ENCODE measurements around the gene FAM43B.

Gene FAM43B

DNA sequence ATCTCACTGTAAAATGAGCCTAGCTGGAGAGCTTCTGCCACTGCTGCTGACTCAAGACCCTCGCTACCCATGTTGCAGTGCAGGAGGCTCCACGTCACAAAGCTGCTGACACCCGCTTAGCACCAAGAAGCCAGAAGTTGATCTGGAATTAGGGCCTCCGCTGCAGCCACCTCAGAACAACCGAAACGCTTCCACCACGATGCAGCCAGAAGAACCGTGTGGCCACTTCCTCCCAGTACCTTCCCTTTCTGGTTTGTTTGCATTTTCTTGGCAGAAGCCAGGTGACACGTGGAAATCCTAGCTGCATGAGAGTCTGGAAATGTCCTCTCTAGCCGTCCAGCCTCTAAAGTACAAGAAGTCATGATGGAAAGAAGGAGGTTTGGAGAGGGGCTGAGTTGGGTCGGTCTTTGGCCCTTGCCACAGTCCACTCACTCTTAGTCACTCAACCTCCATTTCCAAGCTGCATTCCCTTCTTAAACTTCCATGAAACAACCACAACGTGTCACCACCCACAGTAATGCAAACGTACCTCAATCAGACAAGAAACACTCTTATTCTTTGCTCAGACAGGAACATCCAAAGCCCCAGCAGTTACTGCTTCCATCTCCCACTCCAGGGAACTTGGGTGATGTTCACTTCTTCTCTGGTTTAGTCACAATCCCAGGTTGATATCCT, 26.5 kb downstream of the FAM43B start:
- DNase-seq (ENCODE audit: low read depth): no peak
- no peak overlapping the region for H3K4me3 ChIP-seq (ENCODE audit: control insufficient read depth, low read depth, low read length)
- no peak for TF ChIP-seq CTCF (IDR thresholded peaks at IDR 0.05; ENCODE audit: control insufficient read depth, insufficient read depth, low read depth, low read length, missing control alignments)

- H3K4me3 ChIP-seq (ENCODE audit: control insufficient read depth, low read depth, low read length): no peak overlapping the region
- DNase-seq (ENCODE audit: low read depth): no peak
- no peak for TF ChIP-seq CTCF (IDR thresholded peaks at IDR 0.05; ENCODE audit: control insufficient read depth, insufficient read depth, low read depth, low read length, missing control alignments)
Measured at GRCh38 chr1:20584890-20585289, 32.5 kb downstream of the FAM43B start.

DNA sequence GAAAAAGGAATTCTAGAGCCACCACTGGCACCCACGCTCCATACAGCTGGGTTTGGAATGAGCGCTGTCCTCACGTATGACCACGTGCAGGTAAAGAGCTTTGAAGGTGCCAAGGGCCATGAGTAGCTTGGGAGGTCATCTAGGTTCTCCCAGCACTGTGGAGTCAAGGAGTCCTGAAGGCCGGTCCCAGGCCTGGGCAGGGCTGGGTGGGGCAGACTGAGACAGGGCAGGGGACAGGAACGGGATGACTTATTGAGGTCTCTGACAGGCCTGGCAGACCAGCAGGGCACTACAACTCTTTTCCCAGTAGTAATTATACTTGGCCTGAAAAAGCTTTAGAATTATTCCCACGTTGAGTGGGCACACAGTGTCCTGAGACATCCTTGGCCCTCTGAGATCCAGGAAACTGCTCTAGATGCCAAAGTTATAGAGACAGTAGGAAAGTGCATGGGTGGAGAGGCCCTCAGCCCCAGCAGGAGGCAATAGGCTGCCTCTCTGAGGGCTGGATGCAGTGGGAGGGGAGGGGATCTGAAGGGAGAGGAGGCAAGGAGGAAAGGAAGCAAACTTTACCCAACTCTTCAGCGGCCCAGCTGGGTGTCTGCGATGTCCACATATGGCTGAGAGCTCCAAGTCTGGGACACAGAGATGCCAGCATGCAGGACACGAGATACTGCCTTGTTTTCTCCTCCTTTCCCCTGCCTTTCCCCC, 34.7 kb downstream of the FAM43B start:
- peak; percentile 25 for TF ChIP-seq CTCF (IDR thresholded peaks at IDR 0.05; ENCODE audit: control insufficient read depth, insufficient read depth, low read depth, low read length, missing control alignments)
- no peak for DNase-seq (ENCODE audit: low read depth)
- no peak overlapping the region for H3K4me3 ChIP-seq (ENCODE audit: control insufficient read depth, low read depth, low read length)

DNA sequence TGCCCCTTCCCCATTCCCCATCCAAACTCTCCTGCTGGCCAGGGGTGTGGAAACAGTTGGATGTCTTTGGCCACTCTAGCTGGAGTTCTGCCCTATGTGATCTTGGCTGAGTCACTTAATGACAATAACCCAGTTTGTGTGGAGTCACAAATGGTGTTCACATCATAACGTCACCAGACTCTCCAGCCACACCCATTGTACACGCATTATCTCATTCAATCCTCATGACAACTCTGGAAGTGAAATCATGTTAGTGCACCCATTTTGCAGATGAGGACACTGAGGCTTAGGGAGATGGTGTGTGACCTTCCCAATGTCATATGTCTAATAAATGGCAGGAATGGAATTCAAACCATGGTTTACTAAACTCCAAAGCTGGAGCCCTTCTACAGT, 35.3 kb downstream of the FAM43B start:
- DNase-seq (ENCODE audit: low read depth): no peak
- H3K4me3 ChIP-seq (ENCODE audit: control insufficient read depth, low read depth, low read length): no peak overlapping the region

DNA sequence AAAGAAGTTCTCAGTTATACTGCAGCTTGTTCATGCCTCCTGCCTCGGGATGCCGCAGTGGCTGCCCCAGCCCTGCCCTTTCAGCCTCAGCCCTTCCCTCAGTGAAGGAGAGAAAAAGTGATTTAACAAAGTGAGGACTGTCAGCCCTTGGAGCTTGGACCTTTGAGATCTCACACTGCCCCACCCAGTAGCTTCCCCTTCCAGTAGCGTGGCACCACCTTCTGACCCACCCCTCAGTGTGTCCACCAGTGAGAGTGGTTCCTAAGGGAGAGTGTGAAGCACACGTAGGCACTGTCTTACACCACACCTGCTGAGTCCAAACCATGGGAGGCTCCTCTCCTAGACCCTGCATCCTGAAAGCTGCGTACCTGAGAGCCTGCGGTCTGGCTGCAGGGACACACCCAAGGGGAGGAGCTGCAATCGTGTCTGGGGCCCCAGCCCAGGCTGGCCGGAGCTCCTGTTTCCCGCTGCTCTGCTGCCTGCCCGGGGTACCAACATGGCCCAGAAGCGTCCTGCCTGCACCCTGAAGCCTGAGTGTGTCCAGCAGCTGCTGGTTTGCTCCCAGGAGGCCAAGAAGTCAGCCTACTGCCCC, 36.4 kb downstream of the FAM43B start, which contains the start of gene CDA:
Gene CDA, plus strand, starts transcription at position 464 of the 592 bp plus-strand sequence. Its CDS starts 33 bp downstream, at position 497.
- TF ChIP-seq CTCF (IDR thresholded peaks at IDR 0.05; ENCODE audit: control insufficient read depth, insufficient read depth, low read depth, low read length, missing control alignments): no peak
- H3K4me3 ChIP-seq (ENCODE audit: control insufficient read depth, low read depth, low read length): no peak within 1 kb of the TSS; the same call in 1 of the 2 replicates
- DNase-seq (ENCODE audit: low read depth): no peak

More for the DNA sequence above, 35.3 kb downstream of the FAM43B start:
- TF ChIP-seq CTCF (IDR thresholded peaks at IDR 0.05; ENCODE audit: control insufficient read depth, insufficient read depth, low read depth, low read length, missing control alignments): no peak

- H3K4me3 ChIP-seq (ENCODE audit: control insufficient read depth, low read depth, low read length): no peak overlapping the region; the same call in 1 of the 2 replicates
- no peak for DNase-seq (ENCODE audit: low read depth)
- no peak for TF ChIP-seq CTCF (IDR thresholded peaks at IDR 0.05; ENCODE audit: control insufficient read depth, insufficient read depth, low read depth, low read length, missing control alignments)
Measured at GRCh38 chr1:20589331-20590278, 37.2 kb downstream of the FAM43B start.

Data from AG09309 (cell line).